Measurements from ENCODE around the gene CENPC. TPM values are rescaled to one million over a fixed set of nuclear protein-coding genes. Genes with fewer than 3 reads are reported as not detected.

The CENPC gene
- polyA plus RNA-seq, 1 of the 3 experiments (the other 2 are of a cell fraction), result 2.2 TPM

DNA sequence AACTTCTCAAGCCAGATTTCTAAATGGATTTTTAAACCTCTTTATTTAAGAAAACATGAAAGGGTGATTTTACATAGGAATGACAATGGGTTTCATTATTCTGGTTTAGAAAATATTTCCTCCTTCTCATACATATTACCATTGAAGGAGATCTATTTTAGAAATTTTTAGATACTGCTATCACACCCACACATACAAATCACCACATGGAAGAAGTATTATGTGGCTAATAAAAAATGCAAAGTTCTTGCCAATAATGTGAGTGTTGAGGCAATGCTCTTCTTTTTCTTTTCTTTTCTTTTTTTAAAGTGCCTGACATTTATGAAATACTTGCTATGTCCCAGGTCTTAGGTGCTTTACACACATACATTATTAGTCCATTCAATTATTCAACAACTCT, 20.0 kb upstream of the CENPC start:
- H3K27me3 ChIP-seq (ENCODE audit: insufficient read depth), result no peaks in the 10 kb centered on the region
- H3K36me3 ChIP-seq (replicated peaks in 1 of 2; ENCODE audit: control insufficient read depth in 1 of 2, insufficient read depth in 2 of 2, low read length in 1 of 2), result no peaks in the 10 kb centered on the region
- no peaks in the 10 kb centered on the region for H4K20me1 ChIP-seq (ENCODE audit: insufficient read depth)
- no peak overlapping the region for H3K4me2 ChIP-seq
- no peak overlapping the region for H3K4me3 ChIP-seq (ENCODE audit: low read depth in 2 of 2, low read length in 1 of 2)
- no peak overlapping the region for H3K27ac ChIP-seq (ENCODE audit: low read depth in 2 of 2, low read length in 1 of 2)
- H3K9me3 ChIP-seq, result no peaks in the 10 kb centered on the region
- H3K4me1 ChIP-seq (ENCODE audit: control insufficient read depth in 1 of 2, insufficient read depth in 2 of 2, low read depth in 1 of 2, low read length in 1 of 2), result no peaks in the 10 kb centered on the region; a peak in 1 of 4 replicates
- ChIA-PET POLR2A (no interaction called here), CTCF (no interaction called here)
- no peaks in the 10 kb centered on the region for H3F3A ChIP-seq (replicated peaks; ENCODE audit: insufficient read depth)
- no peak overlapping the region for H3K9ac ChIP-seq
- H3K79me2 ChIP-seq (ENCODE audit: insufficient read depth), result no peaks in the 10 kb centered on the region
- TF ChIP-seq, protein P1, sequence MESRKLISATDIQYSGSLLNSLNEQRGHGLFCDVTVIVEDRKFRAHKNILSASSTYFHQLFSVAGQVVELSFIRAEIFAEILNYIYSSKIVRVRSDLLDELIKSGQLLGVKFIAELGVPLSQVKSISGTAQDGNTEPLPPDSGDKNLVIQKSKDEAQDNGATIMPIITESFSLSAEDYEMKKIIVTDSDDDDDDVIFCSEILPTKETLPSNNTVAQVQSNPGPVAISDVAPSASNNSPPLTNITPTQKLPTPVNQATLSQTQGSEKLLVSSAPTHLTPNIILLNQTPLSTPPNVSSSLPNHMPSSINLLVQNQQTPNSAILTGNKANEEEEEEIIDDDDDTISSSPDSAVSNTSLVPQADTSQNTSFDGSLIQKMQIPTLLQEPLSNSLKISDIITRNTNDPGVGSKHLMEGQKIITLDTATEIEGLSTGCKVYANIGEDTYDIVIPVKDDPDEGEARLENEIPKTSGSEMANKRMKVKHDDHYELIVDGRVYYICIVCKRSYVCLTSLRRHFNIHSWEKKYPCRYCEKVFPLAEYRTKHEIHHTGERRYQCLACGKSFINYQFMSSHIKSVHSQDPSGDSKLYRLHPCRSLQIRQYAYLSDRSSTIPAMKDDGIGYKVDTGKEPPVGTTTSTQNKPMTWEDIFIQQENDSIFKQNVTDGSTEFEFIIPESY (IDR thresholded peaks at IDR 0.05; ENCODE audit: borderline replicate concordance, low read depth), result no peak
- TF ChIP-seq RFX5 (IDR thresholded peaks at IDR 0.05; ENCODE audit: low read length) (no peak), TCF12 (IDR thresholded peaks at IDR 0.05) (no peak), YY1 (IDR thresholded peaks at IDR 0.05; ENCODE audit: low read depth) (no peak), MXI1 (IDR thresholded peaks at IDR 0.05; ENCODE audit: low read depth, low read length) (no peak)
- no peak for DNase-seq
- no peak overlapping the region for H2AFZ ChIP-seq (ENCODE audit: low read depth)
- no peaks in the 10 kb centered on the region for H3K9me2 ChIP-seq

DNA sequence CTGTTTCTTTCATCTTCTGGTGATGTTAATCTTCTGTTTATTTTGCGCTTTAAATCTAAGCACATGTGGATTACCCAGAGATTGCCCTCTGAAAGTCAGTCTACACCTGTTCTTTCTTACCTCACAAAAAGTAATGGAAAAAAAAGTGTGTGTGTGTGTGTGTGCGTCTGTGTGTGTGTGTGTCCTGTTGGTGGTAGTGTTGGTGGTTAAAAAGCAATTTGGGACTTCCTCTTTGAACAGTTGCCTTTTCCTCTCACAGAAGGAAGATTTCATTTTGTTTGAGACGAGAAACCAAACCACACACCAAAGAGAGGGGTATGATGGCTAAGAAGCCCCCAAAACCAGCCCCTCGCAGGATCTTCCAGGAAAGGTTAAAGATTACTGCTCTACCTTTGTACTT, 13.2 kb upstream of the CENPC start, which contains the start of gene STAP1:
TSS of gene STAP1 (plus strand) at position 235 of the 400 bp plus-strand sequence. CDS start at position 318, 83 bp downstream.
- no peak within 1 kb of the TSS for H3K27ac ChIP-seq (ENCODE audit: low read depth in 2 of 2, low read length in 1 of 2)
- no peaks in the 10 kb centered on the region for H3K27me3 ChIP-seq (ENCODE audit: insufficient read depth)
- no peak within 1 kb of the TSS for H2AFZ ChIP-seq (ENCODE audit: low read depth)
- TF ChIP-seq RCOR1 (IDR thresholded peaks at IDR 0.05; ENCODE audit: low read length) (no peak), MXI1 (IDR thresholded peaks at IDR 0.05; ENCODE audit: low read depth, low read length) (no peak), TCF12 (IDR thresholded peaks at IDR 0.05) (no peak), CHD2 (IDR thresholded peaks at IDR 0.05; ENCODE audit: low read length, partially characterized antibody) (no peak), FOXM1 (IDR thresholded peaks at IDR 0.05; ENCODE audit: low read depth) (no peak), SMC3 (IDR thresholded peaks at IDR 0.05; ENCODE audit: low read depth, low read length) (no peak), RFX5 (IDR thresholded peaks at IDR 0.05; ENCODE audit: low read length) (no peak), RXRA (IDR thresholded peaks at IDR 0.05; ENCODE audit: borderline replicate concordance, low read depth) (no peak)
- TF ChIP-seq, protein P2, sequence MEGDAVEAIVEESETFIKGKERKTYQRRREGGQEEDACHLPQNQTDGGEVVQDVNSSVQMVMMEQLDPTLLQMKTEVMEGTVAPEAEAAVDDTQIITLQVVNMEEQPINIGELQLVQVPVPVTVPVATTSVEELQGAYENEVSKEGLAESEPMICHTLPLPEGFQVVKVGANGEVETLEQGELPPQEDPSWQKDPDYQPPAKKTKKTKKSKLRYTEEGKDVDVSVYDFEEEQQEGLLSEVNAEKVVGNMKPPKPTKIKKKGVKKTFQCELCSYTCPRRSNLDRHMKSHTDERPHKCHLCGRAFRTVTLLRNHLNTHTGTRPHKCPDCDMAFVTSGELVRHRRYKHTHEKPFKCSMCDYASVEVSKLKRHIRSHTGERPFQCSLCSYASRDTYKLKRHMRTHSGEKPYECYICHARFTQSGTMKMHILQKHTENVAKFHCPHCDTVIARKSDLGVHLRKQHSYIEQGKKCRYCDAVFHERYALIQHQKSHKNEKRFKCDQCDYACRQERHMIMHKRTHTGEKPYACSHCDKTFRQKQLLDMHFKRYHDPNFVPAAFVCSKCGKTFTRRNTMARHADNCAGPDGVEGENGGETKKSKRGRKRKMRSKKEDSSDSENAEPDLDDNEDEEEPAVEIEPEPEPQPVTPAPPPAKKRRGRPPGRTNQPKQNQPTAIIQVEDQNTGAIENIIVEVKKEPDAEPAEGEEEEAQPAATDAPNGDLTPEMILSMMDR (IDR thresholded peaks at IDR 0.05), result no peak
- H3K9me3 ChIP-seq, result no peaks in the 10 kb centered on the region
- no peaks in the 10 kb centered on the region for H3K79me2 ChIP-seq (ENCODE audit: insufficient read depth)
- H3K36me3 ChIP-seq (replicated peaks in 1 of 2; ENCODE audit: control insufficient read depth in 1 of 2, insufficient read depth in 2 of 2, low read length in 1 of 2), result no peaks in the 10 kb centered on the region
- DNase-seq, result no peak
- no peak within 1 kb of the TSS for H3K4me3 ChIP-seq (ENCODE audit: low read depth in 2 of 2, low read length in 1 of 2)
- H3K4me2 ChIP-seq, result no peak within 1 kb of the TSS
- H3F3A ChIP-seq (replicated peaks; ENCODE audit: insufficient read depth), result no peaks in the 10 kb centered on the region
- no peaks in the 10 kb centered on the region for H4K20me1 ChIP-seq (ENCODE audit: insufficient read depth)
- WGBS (ENCODE audit: low lambda C conversion rate), result 65% methylated on average over 4 of the region's 4 CpGs
- no peaks in the 10 kb centered on the region for H3K9me2 ChIP-seq
- CTCF ChIA-PET, result no interaction called here
- no peak within 1 kb of the TSS for H3K9ac ChIP-seq
- no peaks in the 10 kb centered on the region for H3K4me1 ChIP-seq (ENCODE audit: control insufficient read depth in 1 of 2, insufficient read depth in 2 of 2, low read depth in 1 of 2, low read length in 1 of 2)
- POLR2A ChIA-PET, result no interaction called here

Data from SK-N-SH (cell line).